ENCODE data around the gene NUBP1.

GRCh38 chr16:10753670-10754069 lies 10.0 kb downstream of the NUBP1 start:
- no peak for TF ChIP-seq POLR2A (IDR thresholded peaks at IDR 0.05; ENCODE audit: extremely low read depth, insufficient read length)
- TF ChIP-seq, protein P1, sequence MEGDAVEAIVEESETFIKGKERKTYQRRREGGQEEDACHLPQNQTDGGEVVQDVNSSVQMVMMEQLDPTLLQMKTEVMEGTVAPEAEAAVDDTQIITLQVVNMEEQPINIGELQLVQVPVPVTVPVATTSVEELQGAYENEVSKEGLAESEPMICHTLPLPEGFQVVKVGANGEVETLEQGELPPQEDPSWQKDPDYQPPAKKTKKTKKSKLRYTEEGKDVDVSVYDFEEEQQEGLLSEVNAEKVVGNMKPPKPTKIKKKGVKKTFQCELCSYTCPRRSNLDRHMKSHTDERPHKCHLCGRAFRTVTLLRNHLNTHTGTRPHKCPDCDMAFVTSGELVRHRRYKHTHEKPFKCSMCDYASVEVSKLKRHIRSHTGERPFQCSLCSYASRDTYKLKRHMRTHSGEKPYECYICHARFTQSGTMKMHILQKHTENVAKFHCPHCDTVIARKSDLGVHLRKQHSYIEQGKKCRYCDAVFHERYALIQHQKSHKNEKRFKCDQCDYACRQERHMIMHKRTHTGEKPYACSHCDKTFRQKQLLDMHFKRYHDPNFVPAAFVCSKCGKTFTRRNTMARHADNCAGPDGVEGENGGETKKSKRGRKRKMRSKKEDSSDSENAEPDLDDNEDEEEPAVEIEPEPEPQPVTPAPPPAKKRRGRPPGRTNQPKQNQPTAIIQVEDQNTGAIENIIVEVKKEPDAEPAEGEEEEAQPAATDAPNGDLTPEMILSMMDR (IDR thresholded peaks at IDR 0.05; ENCODE audit: low read depth, low read length): no peak
- TF ChIP-seq, protein P2, sequence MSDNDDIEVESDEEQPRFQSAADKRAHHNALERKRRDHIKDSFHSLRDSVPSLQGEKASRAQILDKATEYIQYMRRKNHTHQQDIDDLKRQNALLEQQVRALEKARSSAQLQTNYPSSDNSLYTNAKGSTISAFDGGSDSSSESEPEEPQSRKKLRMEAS (IDR thresholded peaks at IDR 0.05; ENCODE audit: low read depth, low read length): no peak
- TF ChIP-seq MYC (IDR thresholded peaks at IDR 0.05; ENCODE audit: low read depth, low read length): no peak

Measured in NB4 (cell line).